Lower leg skin (tissue), 4 donors: ENCODE measurements around the gene TGM1. TPM values are rescaled to one million over a fixed set of nuclear protein-coding genes. Genes with fewer than 3 reads are reported as not detected.

ENCODE experiments used
- DNase-seq, 2 donors: peaks; one replicate each; pipeline ENCODE4 v3.0.0-alpha.2; 2019; ENCODE audit warnings: low spot score in 2 of 2
- H3K4me3 ChIP-seq: fragments of 200-600 bp; sonication (generic); 2 replicates; pipeline ENCODE4 v1.5.1; 2017; ENCODE audit warnings: mild to moderate bottlenecking, low read depth; ENCODE audit not compliant: poor library complexity, severe bottlenecking
- POLR2A ChIP-seq, 2 donors: fragments of 450-650 bp; IDR thresholded peaks; one replicate each; pipeline ENCODE4 v1.6.1; 2016 to 2017; ENCODE audit warnings: antibody characterized with exemption in 2 of 2, mild to moderate bottlenecking in 1 of 2, moderate library complexity in 1 of 2
- WGBS, 2 donors: methylation state at CpG; one replicate each; pipeline ENCODE4 v1.1.5; 2018; 5-methylcytosine and 5-hydroxymethylcytosine counted together
- intact Hi-C: fragments of 100-400 bp; cut with DNase I; formaldehyde crosslinking; loops from one replicate; pipeline ENCODE4 v1.15.0; 2023; ENCODE audit warnings: low total_unique reads
- total RNA-seq, 4 donors: library from RNA; depleted of rRNA; stranded (reverse); fragments of >200 nt; gene quantifications; one replicate each; pipeline ENCODE4 v1.1.0, GENCODE V29; 2016
- TF ChIP-seq, protein P1 (sequence below), 3 donors: fragments of 450-650 bp; IDR thresholded peaks; one replicate each; pipeline ENCODE4 v1.5.1; 2016; ENCODE audit warnings: antibody characterized with exemption in 3 of 3, mild to moderate bottlenecking in 3 of 3, moderate library complexity in 2 of 3

The TGM1 gene
- total RNA-seq, 4 donors from 2014 or later: 160 to 283 (median 235) TPM

- 42 to 51% methylated on average over 5 of the region's 5 CpGs for WGBS, 2 donors
- DNase-seq: peak in 1 of 2 donors; percentile 86
- H3K4me3 ChIP-seq: peak within 1 kb of the TSS; percentile 32
- intact Hi-C loops: no loop called here
- TF ChIP-seq, protein P1, sequence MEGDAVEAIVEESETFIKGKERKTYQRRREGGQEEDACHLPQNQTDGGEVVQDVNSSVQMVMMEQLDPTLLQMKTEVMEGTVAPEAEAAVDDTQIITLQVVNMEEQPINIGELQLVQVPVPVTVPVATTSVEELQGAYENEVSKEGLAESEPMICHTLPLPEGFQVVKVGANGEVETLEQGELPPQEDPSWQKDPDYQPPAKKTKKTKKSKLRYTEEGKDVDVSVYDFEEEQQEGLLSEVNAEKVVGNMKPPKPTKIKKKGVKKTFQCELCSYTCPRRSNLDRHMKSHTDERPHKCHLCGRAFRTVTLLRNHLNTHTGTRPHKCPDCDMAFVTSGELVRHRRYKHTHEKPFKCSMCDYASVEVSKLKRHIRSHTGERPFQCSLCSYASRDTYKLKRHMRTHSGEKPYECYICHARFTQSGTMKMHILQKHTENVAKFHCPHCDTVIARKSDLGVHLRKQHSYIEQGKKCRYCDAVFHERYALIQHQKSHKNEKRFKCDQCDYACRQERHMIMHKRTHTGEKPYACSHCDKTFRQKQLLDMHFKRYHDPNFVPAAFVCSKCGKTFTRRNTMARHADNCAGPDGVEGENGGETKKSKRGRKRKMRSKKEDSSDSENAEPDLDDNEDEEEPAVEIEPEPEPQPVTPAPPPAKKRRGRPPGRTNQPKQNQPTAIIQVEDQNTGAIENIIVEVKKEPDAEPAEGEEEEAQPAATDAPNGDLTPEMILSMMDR (IDR thresholded peaks at IDR 0.05): no peak
- no peak for TF ChIP-seq POLR2A (IDR thresholded peaks at IDR 0.05)
Measured at GRCh38 chr14:24309538-24310264, 46.7 kb upstream of the TGM1 start, which contains the start of gene LTB4R2. Gene LTB4R2 (plus strand): TSS chr14:24310140. CDS start chr14:24310665, 525 bp downstream.

- H3K4me3 ChIP-seq: no peak overlapping the region
- 74 to 75% methylated on average over 7 of the region's 7 CpGs for WGBS, 2 donors
- intact Hi-C loops: no loop called here
- TF ChIP-seq, protein P1 (IDR thresholded peaks at IDR 0.05): peak in 1 of 3 donors; percentile 4
- TF ChIP-seq POLR2A (IDR thresholded peaks at IDR 0.05): no peak
- DNase-seq: no peak
Measured at GRCh38 chr14:24308342-24309124, 45.6 kb upstream of the TGM1 start.

GRCh38 chr14:24307575-24308341, 44.8 kb upstream of the TGM1 start, which contains the start of gene CIDEB:
Gene CIDEB (minus strand): TSS chr14:24307977. CDS start chr14:24307858, 119 bp downstream.
- intact Hi-C loops: no loop called here
- TF ChIP-seq, protein P1 (IDR thresholded peaks at IDR 0.05): peak in 1 of 3 donors; percentile 77
- no peak for TF ChIP-seq POLR2A (IDR thresholded peaks at IDR 0.05)
- 59 to 64% methylated on average over 6 of the region's 6 CpGs for WGBS, 2 donors
- no peak for DNase-seq
- no peak within 1 kb of the TSS for H3K4me3 ChIP-seq

- no peak for DNase-seq
- TF ChIP-seq, protein P1 (IDR thresholded peaks at IDR 0.05): no peak
- no peak for TF ChIP-seq POLR2A (IDR thresholded peaks at IDR 0.05)
- intact Hi-C loops: no loop called here
- H3K4me3 ChIP-seq: no peak overlapping the region
- WGBS, 2 donors: 82 to 86% methylated on average over 11 of the region's 11 CpGs
Measured at GRCh38 chr14:24307156-24307574, 44.2 kb upstream of the TGM1 start.

- TF ChIP-seq, protein P1 (IDR thresholded peaks at IDR 0.05): no peak
- no peak for TF ChIP-seq POLR2A (IDR thresholded peaks at IDR 0.05)
- DNase-seq: no peak
- no peak overlapping the region for H3K4me3 ChIP-seq
- intact Hi-C loops: no loop called here
- 90 to 97% methylated on average over 11 of the region's 11 CpGs for WGBS, 2 donors
Measured at GRCh38 chr14:24304019-24304387, 41.0 kb upstream of the TGM1 start.
